HG02852 (cell line): Measurements from ENCODE around the gene SMURF2.
"Not testable (repeated sequence)": the region's sequence is repeated elsewhere in the genome, so short reads cannot be mapped to it uniquely, and the experiment has no call there.

Source experiments
- ATAC-seq: cut with Tn5 transposase; IDR thresholded peaks from one replicate; pipeline ENCODE4 v1.9.1; 2021; ENCODE audit warnings: mild to moderate bottlenecking, moderate library complexity; ENCODE audit not compliant: unreplicated experiment

SMURF2 gene

DNA sequence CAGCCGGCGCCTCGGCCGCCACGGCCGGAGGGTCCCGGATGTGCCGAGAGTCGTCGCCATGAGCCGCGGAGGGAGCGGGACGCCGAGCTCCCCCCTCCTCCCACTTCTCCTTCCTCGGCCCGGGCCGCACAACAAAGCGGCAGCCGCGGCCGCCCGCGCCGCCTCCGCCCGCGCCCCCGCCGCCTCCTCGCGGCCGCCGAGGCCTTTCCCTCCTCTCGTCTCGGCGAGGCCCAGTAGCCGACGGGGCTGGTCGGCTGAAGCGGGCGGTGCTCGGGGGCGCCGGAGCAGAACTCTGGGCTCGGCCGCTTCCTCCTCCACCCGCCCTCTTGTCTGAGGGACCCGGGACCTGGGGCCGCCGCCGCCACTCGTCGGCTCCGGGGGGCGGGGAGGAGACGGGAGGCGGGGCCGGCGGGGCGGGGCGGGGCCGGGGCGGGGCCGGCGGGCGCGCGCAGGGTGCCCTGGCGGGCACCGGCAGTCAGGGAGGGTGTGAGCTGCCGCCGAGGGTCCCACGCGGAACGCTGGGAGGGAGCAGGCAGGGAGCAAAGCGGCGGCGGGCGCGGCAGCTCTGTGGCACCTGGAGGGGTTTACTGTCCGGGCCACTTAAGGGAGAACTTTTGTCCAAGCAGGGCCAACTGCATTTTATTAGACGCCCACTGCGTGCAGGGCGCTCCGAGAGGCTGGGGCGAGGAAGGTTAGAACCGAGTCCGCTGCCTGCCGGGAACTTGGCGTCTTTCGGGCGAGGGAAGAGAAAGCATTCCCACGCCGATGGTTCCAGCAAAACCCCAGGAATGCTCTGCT, at the start of gene SMURF2:
Gene SMURF2, minus strand, starts transcription at position 332 of the 798 bp plus-strand sequence. CDS start 427 bp downstream, outside the sequence.
- ATAC-seq = peak; percentile 82

GRCh38 chr17:64709481-64709880, 47.4 kb upstream of the SMURF2 start:
- ATAC-seq = no peak

GRCh38 chr17:64707050-64707591, 45.0 kb upstream of the SMURF2 start:
- ATAC-seq = no peak

GRCh38 chr17:64706224-64707049, 44.3 kb upstream of the SMURF2 start:
- no peak for ATAC-seq

- no peak for ATAC-seq
Measured at GRCh38 chr17:64702815-64703214, 40.7 kb upstream of the SMURF2 start.

DNA sequence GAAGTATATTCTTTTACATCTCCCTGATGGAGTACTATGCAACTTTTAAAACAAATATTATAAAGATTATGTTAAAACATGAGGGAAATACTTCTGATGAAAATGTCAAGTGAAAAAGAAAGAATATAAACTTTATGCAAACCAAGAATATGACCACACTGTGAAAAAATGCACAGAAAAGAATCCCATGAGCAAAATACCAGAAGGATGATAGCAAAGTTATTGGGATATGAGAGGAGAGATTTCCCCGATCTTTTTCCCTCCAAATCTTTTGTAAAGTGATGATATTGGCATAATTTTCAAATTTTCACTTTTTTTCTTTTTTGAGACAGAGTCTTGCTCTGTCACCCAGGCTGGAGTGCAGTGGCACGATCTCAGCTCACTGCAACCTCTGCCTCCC, 36.6 kb upstream of the SMURF2 start:
- ATAC-seq = no peak

- ATAC-seq = no peak
Measured at GRCh38 chr17:64694207-64694606, 32.1 kb upstream of the SMURF2 start.

GRCh38 chr17:64692187-64692586, 30.1 kb upstream of the SMURF2 start:
- no peak for ATAC-seq

GRCh38 chr17:64689106-64689505, 27.0 kb upstream of the SMURF2 start:
- ATAC-seq = no peak

GRCh38 chr17:64688481-64688880, 26.4 kb upstream of the SMURF2 start:
- ATAC-seq = no peak

DNA sequence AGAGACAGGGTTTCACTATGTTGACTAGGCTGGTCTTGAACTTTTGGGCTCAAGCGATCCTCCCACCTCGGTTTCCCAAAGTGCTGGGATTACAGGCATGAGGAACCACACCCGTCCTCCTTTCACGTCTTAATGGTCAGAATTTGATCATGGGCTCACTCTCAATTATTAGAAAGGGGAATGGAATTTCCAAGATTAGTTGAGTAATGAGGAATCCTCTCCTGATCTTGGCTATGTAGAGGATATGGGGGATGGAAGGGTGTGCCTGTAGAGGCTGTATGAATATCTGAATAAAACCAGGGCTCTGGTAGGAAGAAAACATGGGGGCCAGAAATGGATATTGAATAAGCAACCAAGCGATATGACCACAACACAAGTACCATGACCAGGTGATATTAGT, 25.9 kb upstream of the SMURF2 start:
- no peak for ATAC-seq

DNA sequence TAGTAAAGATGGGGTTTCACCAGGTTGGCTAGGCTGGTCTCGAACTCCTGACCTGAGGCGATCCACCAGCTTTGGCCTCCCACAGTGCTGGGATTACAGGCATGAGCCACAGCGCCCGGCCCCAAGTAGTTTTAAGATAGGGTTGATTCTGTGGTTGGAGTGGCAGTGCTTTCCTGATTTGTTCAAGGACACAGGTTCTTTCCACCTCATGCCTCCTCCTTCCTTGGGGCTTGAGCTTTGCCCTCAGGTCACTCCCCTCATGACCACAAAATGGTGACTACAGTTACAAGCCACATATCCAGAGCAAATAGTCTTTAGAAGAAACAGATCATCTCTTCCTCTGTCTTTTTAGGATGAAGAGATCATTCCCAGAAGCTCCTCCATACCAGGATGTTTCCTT, 25.3 kb upstream of the SMURF2 start:
- no peak for ATAC-seq

DNA sequence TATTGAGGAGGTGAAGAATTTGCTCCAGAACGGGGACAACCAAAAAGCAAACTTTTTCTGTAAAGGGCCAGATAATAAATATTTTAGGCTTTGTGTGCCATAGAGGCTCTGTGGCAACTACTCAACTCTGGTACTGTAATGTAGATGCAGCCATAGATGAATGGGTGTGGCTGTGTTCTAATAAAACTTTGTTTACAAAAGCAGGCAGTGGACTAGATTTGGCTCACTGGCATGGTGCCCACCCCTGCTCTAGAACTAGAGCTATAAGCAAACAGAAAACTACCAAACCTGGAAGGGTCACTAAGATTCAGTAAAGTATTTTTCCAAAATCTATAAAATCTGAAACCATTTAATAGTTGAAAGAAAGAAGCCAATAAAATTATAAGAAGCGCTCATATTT, 24.6 kb upstream of the SMURF2 start:
- no peak for ATAC-seq

GRCh38 chr17:64685705-64686104, 23.6 kb upstream of the SMURF2 start:
- ATAC-seq = no peak

DNA sequence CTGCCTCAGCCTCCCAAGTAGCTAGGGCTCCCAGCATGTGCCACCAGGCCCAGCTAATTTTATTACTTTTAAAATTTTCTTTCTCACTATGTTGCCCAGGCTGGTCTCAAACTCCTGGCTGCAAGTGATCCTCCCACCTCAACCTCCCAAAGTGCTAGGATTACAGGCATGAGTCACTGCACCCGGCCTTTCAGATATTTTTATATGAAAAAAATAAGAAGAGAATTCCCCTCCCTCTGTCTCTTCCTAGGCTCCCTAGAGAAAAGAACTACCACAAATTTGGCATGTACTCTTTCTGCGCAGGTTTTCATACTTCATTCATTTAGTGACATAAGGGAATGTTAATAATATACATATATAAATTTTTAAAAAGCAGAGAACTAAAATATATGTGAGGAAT, 21.7 kb upstream of the SMURF2 start:
- no peak for ATAC-seq

- no peak for ATAC-seq
Measured at GRCh38 chr17:64682261-64683181, 20.4 kb upstream of the SMURF2 start.

- ATAC-seq = no peak
Measured at GRCh38 chr17:64679710-64680216, 17.7 kb upstream of the SMURF2 start.

- no peak for ATAC-seq
Measured at GRCh38 chr17:64676763-64677162, 14.7 kb upstream of the SMURF2 start.

- not testable (repeated sequence) for ATAC-seq
Measured at GRCh38 chr17:64670843-64671590, 8.9 kb upstream of the SMURF2 start.
